Lung (tissue), 12 donors: Measurements from ENCODE around the gene SLC6A6. TPM values are rescaled to one million over a fixed set of nuclear protein-coding genes. Genes with fewer than 3 reads are reported as not detected.

Experiments used
- ATAC-seq: fragments of 200-7000 bp; cut with Tn5 transposase; one replicate; pipeline ENCODE4 v1.9.1; 2020; ENCODE audit warnings: moderate number of reproducible peaks; ENCODE audit not compliant: insufficient read depth, low FRiP score
- DNase-seq, 3 donors: peaks; one replicate each; pipeline ENCODE4 v3.0.0-alpha.2; 2013 to 2017
- H3K27ac ChIP-seq, 2 donors: one replicate each; pipeline ENCODE4 v1.5.1; 2013; ENCODE audit warnings: mild to moderate bottlenecking in 2 of 2, moderate library complexity in 2 of 2, control low read depth in 1 of 2, inconsistent platforms in 1 of 2, low read depth in 1 of 2, low read length in 1 of 2
- H3K27me3 ChIP-seq, 3 donors: one replicate each; pipeline ENCODE4 v1.5.1; 2013; ENCODE audit warnings: low read length in 2 of 3; ENCODE audit not compliant: control insufficient read depth in 3 of 3, insufficient read depth in 3 of 3
- H3K36me3 ChIP-seq, 4 donors: one replicate each; pipeline ENCODE4 v1.5.1; 2013; ENCODE audit warnings: low read length in 4 of 4, mild to moderate bottlenecking in 1 of 4, moderate library complexity in 1 of 4; ENCODE audit not compliant: control insufficient read depth in 4 of 4, insufficient read depth in 4 of 4
- H3K4me1 ChIP-seq, 5 donors: one replicate each; pipeline ENCODE4 v1.5.1; 2013; ENCODE audit warnings: low read length in 5 of 5, mild to moderate bottlenecking in 2 of 5, moderate library complexity in 1 of 5; ENCODE audit not compliant: control insufficient read depth in 5 of 5, insufficient read depth in 5 of 5
- H3K4me3 ChIP-seq: one replicate; pipeline ENCODE4 v1.5.1; 2013; ENCODE audit warnings: mild to moderate bottlenecking, control low read depth, moderate library complexity
- H3K9ac ChIP-seq, 2 donors: one replicate each; pipeline ENCODE4 v1.5.1; 2013; ENCODE audit warnings: low read length in 2 of 2, control low read depth in 1 of 2; ENCODE audit not compliant: insufficient read depth in 1 of 2
- H3K9me3 ChIP-seq, 4 donors: one replicate each; pipeline ENCODE4 v1.5.1; 2013; ENCODE audit warnings: low read length in 3 of 4, mild to moderate bottlenecking in 1 of 4, moderate library complexity in 1 of 4; ENCODE audit not compliant: control insufficient read depth in 4 of 4, insufficient read depth in 3 of 4
- WGBS, 2 donors: extraction: QIAGEN DNeasy Blood & Tissue Kit; methylation state at CpG; one replicate each; pipeline ENCODE4 v1.1.7; 2013; 5-methylcytosine and 5-hydroxymethylcytosine counted together
- polyA plus RNA-seq, 2 donors: library from polyadenylated mRNA; stranded (reverse); fragments of 200-250 nt; gene quantifications; one replicate each; pipeline ENCODE4 v1.2.1, GENCODE V29; 2013
- total RNA-seq, 2 donors: library from RNA; depleted of rRNA in 1 of 2; stranded (reverse); fragments of >200 nt in 1 of 2; gene quantifications; one replicate each; pipeline ENCODE4 v1.2.1, GENCODE V29; 2014 to 2021
- TF ChIP-seq, protein P1 (sequence below): IDR thresholded peaks from 2 replicates; pipeline ENCODE4 v1.5.1; 2012; ENCODE audit warnings: mild to moderate bottlenecking; ENCODE audit errors: control extremely low read depth, extremely low read depth
- donor health status: control.
- donor health status: control.
- donor health status: Bipolar disorder and iron deficiency.
- donor health status: healthy.
- donor health status: DM: yes; HTN: yes; CAD: no.

The SLC6A6 gene
- total and polyA plus RNA-seq, 4 donors, result 16.1 to 96.3 (median 57.4) TPM

GRCh38 chr3:14494973-14495300 is 92.5 kb downstream of the SLC6A6 start:
- 81 to 93% methylated on average over 5 of the region's 5 CpGs for WGBS, 2 donors

GRCh38 chr3:14496351-14496750 is 93.9 kb downstream of the SLC6A6 start:
- ATAC-seq, result no peak
- 91 to 96% methylated on average over 9 of the region's 9 CpGs for WGBS, 2 donors
- no peak for DNase-seq
- Histone ChIP-seq H3K9me3 (peaks cover 0 to 4% (median 0%) of the 10 kb centered on the region in 4 donors), H3K27me3 (no peaks in the 10 kb centered on the region), H3K9ac (no peak overlapping the region), H3K4me1 (no peaks in the 10 kb centered on the region), H3K27ac (no peak overlapping the region), H3K4me3 (no peak overlapping the region), H3K36me3 (peaks cover 0 to 4% (median 0%) of the 10 kb centered on the region in 4 donors)
- TF ChIP-seq, protein P1, sequence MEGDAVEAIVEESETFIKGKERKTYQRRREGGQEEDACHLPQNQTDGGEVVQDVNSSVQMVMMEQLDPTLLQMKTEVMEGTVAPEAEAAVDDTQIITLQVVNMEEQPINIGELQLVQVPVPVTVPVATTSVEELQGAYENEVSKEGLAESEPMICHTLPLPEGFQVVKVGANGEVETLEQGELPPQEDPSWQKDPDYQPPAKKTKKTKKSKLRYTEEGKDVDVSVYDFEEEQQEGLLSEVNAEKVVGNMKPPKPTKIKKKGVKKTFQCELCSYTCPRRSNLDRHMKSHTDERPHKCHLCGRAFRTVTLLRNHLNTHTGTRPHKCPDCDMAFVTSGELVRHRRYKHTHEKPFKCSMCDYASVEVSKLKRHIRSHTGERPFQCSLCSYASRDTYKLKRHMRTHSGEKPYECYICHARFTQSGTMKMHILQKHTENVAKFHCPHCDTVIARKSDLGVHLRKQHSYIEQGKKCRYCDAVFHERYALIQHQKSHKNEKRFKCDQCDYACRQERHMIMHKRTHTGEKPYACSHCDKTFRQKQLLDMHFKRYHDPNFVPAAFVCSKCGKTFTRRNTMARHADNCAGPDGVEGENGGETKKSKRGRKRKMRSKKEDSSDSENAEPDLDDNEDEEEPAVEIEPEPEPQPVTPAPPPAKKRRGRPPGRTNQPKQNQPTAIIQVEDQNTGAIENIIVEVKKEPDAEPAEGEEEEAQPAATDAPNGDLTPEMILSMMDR, result no peak

More at GRCh38 chr3:14494973-14495300, 92.5 kb downstream of the SLC6A6 start:
- DNase-seq (no peak), ATAC-seq (no peak)
- Histone ChIP-seq H3K36me3 (peaks cover 0 to 7% (median under 1%) of the 10 kb centered on the region in 4 donors), H3K9ac (no peak overlapping the region), H3K27me3 (no peaks in the 10 kb centered on the region), H3K9me3 (peaks cover 0 to under 1% (median 0%) of the 10 kb centered on the region in 4 donors), H3K4me1 (no peaks in the 10 kb centered on the region), H3K4me3 (no peak overlapping the region), H3K27ac (no peak overlapping the region)
- TF ChIP-seq, protein P1, result no peak

DNA sequence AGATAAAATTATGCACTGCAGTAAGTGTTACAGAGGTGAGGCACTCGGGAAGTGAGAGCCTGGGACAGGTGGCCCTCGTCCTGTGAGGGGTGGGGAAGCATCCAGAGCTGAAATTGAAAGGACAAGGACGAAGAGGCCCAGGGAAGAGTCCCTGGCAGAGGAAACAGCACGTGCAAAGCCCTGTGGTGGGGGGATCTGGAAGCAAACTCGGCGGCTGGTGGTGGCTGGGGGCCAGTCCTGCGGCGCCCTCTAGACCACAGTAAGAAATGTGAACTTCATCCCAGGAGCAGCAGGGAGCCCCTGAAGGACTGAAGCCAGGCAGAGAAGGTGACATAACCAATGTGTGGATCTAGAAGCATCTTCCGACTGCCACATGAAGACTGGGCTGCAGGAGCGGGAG is 94.9 kb downstream of the SLC6A6 start:
- no peak for ATAC-seq
- DNase-seq, result no peak
- WGBS, 2 donors, result 65 to 69% methylated on average over 10 of the region's 10 CpGs
- Histone ChIP-seq H3K9me3 (peaks cover 0 to 4% (median 0%) of the 10 kb centered on the region in 4 donors), H3K4me3 (no peak overlapping the region), H3K36me3 (no peaks in the 10 kb centered on the region), H3K4me1 (no peaks in the 10 kb centered on the region), H3K9ac (no peak overlapping the region), H3K27me3 (no peaks in the 10 kb centered on the region), H3K27ac (no peak overlapping the region)
- TF ChIP-seq, protein P1, result no peak

GRCh38 chr3:14502472-14502871 is 100.1 kb downstream of the SLC6A6 start:
- Histone ChIP-seq H3K9me3 (peaks cover 0 to 12% (median 3%) of the 10 kb centered on the region in 4 donors), H3K9ac (no peak overlapping the region), H3K27ac (no peak overlapping the region), H3K4me1 (no peaks in the 10 kb centered on the region), H3K36me3 (no peaks in the 10 kb centered on the region), H3K4me3 (no peak overlapping the region), H3K27me3 (no peaks in the 10 kb centered on the region)
- DNase-seq, result no peak
- TF ChIP-seq, protein P1, result no peak
- ATAC-seq, result no peak
